Activated T-cell treated with anti-CD3 and anti-CD28 coated beads for 1 hour (primary cell): ENCODE results near the gene DMRTA1.
A peak's percentile ranks its signal among the peaks of the same experiment; 100 is the strongest.
"Not testable (repeated sequence)": the region's sequence is repeated elsewhere in the genome, so short reads cannot be mapped to it uniquely, and the experiment has no call there.

ENCODE experiments used
- DNase-seq: peaks from one replicate; pipeline ENCODE4 v3.0.0-alpha.2; 2020; ENCODE audit warnings: low read depth

Gene DMRTA1, protein sequence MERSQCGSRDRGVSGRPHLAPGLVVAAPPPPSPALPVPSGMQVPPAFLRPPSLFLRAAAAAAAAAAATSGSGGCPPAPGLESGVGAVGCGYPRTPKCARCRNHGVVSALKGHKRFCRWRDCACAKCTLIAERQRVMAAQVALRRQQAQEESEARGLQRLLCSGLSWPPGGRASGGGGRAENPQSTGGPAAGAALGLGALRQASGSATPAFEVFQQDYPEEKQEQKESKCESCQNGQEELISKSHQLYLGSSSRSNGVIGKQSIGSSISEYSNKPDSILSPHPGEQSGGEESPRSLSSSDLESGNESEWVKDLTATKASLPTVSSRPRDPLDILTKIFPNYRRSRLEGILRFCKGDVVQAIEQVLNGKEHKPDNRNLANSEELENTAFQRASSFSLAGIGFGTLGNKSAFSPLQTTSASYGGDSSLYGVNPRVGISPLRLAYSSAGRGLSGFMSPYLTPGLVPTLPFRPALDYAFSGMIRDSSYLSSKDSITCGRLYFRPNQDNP

DNA sequence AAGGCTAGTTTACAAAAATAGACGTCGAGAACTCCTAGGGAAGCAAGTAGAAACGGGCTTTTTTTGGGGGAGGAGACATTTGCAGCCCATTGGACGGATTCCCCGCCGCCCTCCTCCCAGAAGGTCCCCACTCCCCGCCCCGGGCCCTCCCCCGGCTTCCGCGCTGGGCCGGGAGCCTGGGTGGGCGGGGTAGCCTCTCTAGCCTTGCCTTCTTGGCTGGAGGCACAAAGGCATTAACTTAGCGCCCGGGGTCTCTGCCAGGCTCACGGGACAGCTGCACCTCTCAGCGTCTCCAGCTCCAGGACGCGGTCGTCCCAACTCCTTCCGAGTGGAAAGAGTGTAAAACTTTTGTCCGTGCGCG lies at the start of gene DMRTA1:
TSS of gene DMRTA1 (plus strand) at position 236 of the 361 bp plus-strand sequence. CDS start 242 bp downstream, outside the sequence.
- DNase-seq: no peak

DNA sequence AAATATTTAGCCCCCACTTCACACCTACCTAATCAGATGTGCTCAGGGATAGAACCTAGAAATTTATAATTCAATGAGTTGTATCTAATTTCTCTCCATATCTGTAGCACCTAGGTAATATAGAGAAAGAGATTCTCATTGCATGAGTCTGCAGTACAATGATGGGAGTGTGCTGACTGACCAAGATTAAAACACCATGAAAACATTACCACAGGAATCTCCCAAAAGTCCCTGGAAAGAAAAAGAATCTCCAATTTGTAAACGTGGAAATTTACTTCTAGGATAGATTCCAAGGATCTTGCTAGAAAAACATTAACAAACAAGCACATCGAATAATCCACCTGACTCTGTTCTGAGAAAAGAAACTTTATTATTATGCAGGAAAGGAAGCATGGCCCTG lies 45.0 kb upstream of the DMRTA1 start:
- DNase-seq: no peak

DNA sequence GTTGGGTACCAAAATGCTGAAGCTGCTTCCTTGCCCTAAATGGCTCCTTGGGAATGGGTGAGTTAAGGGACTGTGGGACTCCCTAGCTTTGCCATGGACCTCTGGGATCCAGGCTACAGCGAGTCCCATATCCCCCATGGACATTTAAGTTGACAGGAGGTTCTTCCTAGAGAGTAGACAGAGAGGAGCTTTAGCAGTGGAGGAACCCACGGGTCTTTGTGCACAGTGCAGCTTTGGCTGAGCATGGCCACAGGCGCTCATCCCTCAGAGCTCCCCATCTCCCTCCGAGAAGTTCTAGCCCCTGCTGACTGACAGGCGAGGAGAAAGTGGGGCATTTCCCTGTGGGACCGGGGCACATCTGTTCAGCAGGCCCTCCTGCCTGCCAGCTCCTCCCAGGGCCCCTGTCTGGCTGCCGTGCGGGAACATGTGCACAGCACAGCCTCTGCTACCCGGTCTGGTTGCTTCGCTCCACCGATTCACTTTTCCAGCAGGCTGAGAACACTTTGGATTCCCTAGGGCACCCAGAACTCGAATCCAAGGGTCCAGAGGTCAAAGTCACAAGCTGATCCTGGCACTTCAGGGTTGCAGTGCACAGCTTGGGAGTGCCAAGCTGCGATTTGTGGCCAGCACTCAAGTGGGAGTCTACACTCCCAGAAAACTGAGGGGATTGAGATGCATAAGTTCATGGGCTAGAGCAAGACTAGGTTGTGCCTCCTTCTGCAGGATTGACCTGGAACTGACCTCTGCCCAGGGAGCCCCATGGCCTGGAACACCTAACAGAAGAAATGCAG lies 40.6 kb upstream of the DMRTA1 start:
- no peak for DNase-seq

DNA sequence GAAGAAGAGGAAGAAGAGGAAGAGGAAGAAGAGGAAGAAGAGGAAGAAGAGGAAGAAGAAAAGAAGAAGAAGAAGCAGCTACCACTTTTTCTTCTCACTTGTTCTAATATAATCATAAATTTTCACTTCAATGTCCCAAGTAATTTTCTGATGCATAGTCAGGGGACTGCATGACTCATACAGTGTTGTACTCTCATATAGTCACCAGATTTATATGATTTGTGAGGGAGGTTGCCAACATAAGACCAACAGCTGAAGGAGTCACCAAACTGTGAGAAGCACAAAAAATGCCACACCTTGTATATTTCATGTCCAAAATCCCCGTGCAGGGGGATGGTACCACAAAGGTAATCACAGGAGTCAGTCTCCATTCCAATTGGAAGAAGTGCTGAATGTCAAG lies 32.7 kb upstream of the DMRTA1 start:
- DNase-seq: no peak

DNA sequence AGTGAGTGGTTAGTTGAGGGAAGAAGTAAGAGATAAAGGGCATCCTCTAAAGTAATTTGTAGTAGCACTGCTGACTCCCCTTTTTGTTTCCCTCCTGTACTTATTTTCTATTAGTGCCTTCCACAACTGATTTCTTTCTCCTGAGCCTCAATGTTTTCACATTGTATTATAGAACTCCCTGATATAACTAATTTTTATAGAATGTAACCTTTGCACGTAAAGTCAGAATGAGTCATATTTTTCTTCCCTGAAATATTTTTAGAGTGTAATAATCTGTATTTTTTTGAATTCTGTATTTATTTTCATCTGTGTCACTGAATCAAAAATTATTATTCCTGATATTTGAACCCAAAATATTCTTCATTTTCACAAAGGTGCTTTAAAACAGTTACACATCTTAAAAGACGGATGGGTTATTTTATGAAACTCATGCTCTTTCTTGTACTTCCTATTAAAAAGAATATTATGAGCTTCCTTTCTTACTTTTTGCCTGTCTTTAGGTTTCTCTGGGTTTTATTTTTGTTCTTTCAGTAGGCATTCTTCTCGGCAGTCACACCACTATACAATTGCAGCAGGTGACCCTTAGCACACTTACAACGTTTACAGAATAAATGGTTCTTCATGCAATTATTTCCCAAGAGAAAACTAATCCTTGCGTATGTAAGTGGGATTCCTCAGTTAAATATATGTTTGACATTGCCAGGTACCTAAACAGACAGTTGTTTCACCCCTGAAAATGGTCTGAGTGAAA lies 30.5 kb upstream of the DMRTA1 start:
- no peak for DNase-seq

DNA sequence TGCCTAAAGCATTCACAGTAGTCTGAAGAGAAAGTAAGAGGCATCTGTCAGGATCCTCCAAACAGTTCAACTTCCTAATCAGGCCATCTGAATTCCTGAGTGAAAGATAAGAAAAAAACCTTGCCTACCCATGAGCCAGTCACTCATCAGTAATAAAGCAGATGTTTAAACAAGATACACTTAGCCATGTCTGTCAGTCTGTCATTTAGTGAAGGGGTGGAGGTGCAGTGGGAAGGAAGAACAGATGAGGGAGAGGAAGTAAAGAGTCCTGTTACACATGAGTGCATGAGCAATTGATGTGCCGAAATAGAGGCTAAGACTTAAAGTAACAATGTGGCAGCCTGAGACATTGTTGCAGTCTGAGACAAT lies 29.9 kb upstream of the DMRTA1 start:
- DNase-seq: no peak

DNA sequence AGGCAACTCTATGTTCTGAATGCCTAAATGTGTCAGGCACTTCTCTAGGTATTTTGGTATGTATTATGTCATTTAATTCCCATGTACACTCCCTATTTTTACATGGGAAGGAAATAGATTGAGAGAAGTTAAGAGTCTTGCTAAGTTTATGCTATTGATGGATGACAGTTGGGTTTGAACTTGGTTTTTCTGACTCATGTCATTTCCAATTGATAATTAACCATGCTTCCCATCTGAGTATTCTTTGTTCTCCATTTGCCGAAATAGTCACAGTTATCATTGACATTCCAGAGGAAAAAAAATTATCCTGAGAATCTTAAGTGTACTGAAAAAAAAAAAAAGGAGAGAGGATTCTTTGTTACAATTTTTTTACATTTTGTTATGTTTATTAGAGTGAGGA lies 23.1 kb upstream of the DMRTA1 start:
- no peak for DNase-seq

DNA sequence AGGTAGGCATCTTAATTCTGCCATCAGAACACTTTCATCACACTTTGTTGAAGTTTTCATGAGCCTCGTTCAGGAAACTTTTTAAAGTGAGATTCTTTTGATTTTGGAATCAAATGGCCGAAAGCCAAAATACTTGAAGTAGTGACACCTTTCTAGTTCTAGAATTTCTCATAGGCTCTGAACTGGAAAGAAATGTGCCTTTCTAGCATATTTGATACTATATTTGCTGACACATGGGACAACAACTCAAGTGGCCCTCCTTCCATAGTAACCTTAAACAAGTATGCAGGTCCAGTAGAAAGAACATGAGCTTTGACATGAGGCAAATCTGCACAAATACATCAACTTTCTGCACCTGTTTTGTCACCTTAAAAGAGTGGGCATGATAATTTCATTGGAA lies 22.0 kb upstream of the DMRTA1 start:
- DNase-seq: no peak

DNA sequence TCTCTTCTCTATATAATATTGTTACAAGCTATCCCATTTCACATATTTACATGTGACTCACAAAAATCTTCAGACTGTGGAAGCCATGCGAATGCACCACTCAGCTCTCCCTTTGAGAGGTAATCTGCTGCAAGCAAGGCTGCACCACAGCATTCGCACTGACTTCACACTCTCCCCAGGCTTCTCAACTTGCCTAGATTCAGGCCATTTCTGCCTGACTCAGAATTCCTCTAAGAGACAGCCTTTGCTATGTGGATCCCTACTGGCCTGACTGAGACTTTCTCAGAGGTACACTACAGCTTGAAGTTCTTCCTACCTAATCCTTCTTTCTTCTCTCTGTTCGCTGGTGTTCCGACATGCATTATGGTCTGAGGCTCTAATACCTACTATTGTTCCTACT lies 21.1 kb upstream of the DMRTA1 start:
- DNase-seq: no peak

DNA sequence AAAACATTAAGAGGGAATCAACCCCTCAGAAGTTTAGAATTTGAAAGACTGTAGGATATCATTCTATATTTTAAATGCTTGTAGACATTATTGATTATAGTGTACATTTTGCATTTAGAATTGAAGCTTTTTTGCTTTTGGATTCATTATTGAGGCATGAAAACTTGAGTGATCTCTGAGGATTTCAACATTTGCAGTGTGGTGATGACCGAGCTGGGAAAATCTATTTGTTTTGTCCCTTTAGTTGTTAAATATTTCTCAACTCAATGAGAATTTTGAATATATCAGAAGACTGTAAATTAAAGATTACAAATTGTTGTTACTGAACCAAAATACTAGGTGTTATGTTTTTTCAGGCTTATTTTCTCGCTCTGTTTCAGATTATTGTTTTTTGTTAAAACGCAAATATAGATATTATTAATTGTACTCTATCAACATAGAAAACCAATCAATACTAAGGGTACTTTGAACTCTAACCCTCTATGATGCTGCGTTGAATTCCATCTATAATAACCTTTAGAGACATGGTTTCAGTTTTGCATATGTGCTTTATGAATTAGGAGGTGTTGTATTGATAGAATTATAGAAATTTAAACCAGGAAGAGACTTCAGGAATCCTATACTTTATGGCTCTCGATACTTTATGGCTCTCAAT lies 19.3 kb upstream of the DMRTA1 start:
- no peak for DNase-seq

DNA sequence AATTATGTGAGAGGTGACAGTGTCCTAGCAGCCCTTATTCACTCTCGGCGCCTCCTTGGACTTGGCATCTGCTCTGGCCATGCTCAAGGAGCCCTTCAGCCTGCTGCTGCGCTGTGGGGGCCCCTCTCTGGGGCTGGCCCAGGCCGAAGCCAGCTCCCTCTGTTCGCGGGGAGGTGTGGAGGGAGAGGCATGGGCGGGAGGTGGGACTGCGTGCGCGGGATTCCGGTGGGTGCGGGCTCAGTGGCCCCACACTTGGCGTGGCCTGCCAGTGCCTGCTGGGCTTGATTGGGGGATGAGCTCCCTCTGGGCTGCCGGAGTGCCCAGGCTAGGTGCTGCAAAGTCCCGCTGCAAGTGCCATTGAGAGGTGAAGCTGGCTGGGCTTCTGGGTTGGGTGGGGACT lies 12.9 kb upstream of the DMRTA1 start:
- DNase-seq: no peak

DNA sequence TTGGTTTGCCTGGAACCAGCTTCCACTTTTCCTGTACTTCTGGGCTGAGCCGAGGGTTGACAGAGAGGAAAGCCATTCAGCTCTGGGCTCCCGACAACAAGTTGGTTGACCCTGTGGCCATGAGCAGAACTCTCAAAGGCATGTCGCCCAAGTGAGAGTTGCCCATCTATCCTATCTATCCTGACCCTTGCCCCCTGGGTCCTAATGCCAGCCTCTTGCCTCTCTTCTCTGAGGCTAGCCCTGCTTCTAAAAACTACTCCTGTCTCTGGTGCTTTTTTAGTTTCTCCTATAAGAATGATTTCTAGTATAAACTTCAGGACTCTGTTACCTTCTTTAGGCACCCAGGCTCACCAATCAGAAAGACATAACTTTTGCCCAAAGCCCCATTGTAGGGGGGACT lies 11.4 kb upstream of the DMRTA1 start:
- not testable (repeated sequence) for DNase-seq

DNA sequence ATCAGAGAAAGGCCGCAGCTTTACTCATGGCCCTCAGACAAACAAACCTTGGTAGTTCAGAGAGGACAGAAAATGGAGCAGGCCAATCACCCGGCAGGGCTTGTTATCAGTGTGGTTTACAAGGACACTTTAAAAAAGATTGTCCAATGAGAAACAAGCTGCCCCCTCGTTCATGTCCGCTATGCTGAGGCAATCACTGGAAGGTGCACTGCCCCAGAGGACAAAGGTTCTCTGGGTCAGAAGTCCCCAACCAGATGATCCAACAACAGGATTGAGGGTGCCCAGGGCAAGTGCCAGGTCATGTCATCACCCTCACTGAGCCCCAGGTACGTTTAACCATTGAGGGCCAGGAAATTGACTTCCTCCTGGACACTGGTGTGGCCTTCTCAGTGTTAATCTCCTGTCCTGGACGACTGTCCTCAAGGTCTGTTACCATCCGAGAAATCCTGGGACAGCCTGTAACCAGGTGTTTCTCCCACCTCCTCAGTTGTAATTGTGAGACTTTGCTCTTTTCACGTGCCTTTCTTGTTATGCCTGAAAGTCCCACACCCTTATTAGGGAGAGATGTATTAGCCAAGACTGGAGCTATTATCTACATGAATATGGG lies 9.1 kb upstream of the DMRTA1 start:
- not testable (repeated sequence) for DNase-seq

DNA sequence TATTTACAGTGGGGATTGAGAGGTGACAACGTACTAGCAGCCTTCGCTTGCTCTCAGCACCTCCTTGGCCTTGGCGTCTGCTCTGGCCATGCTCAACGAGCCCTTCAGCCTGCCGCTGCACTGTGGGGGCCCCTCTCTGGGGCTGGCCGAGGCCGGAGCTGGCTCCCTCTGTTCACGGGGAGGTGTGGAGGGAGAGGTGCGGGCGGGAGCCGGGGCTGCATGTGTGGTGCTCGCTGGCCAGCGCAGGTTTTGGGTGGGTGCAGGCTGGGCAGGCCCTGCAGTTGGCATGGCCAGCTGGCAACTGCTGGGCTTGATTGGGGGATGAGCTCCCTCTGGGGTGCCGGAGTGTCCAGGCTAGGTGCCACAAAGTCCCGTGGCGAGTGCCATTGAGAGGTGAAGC lies 5.8 kb upstream of the DMRTA1 start:
- DNase-seq: no peak

DNA sequence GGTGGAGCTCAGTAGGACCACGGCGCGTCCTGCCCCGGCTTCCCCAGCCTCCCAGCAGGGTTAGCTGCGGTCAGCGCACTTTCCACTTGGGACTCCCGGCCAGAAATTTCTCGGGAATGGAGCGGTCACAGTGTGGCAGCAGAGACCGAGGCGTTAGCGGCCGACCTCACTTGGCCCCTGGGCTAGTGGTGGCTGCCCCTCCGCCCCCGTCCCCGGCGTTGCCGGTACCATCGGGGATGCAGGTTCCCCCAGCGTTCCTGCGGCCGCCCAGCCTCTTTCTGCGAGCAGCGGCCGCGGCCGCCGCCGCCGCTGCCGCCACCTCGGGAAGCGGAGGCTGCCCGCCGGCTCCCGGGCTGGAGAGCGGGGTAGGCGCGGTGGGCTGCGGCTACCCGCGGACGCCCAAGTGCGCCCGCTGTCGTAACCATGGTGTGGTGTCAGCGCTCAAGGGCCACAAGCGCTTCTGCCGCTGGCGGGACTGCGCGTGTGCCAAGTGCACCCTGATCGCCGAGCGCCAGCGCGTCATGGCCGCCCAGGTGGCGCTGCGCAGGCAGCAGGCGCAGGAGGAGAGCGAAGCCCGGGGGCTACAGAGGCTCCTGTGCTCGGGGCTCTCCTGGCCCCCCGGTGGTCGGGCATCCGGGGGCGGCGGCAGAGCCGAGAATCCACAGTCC lies 460 bp downstream of the DMRTA1 start:
- peak; percentile 7 for DNase-seq

DNA sequence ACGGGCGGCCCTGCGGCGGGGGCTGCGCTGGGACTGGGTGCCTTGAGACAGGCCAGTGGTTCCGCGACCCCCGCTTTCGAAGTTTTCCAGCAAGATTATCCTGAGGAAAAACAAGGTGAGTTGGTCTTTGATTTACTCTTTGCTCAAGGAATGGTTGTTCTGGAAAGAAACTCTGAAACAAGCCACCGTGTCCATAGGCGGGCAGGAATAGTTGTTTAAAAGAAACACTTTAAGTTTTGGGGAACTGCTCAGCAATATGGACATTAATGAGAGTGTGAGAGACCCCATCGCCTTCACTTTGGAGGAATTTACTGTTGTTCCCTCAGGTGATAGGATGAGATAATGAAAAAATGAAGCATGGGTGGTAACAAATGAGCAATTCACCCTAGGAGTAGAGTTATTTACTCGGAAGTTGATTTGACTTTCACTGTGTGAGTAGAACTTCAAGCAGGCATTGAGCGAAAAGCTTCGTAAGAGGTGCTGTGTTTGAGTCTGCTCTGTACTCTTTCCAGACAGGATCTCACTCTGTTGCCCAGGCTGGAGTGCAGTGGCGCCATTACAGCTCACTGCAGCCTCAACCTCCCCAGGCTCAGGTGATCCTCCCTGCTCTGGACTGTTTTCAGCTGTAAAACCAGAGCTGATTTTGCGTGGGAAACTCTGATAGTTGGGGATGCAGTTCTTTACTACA lies 1.1 kb downstream of the DMRTA1 start:
- no peak for DNase-seq

DNA sequence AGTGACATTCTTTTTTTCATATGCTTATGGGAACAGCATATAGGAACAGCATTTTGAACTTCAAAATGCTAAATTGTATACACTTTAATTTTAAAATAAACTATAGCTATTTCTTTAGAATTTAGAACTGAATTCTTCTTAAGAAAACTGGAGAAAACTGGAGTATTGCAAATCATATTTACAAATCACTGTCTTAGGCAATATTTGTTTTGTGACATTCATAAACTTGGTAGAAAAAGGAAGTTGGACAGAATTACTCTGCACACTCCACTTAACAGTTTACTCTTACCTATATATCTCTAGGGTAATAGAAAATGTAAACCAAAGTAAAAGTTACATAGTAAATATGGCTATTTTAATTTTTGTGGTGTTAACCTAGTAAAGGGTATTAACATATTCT lies 3.1 kb downstream of the DMRTA1 start:
- DNase-seq: no peak

DNA sequence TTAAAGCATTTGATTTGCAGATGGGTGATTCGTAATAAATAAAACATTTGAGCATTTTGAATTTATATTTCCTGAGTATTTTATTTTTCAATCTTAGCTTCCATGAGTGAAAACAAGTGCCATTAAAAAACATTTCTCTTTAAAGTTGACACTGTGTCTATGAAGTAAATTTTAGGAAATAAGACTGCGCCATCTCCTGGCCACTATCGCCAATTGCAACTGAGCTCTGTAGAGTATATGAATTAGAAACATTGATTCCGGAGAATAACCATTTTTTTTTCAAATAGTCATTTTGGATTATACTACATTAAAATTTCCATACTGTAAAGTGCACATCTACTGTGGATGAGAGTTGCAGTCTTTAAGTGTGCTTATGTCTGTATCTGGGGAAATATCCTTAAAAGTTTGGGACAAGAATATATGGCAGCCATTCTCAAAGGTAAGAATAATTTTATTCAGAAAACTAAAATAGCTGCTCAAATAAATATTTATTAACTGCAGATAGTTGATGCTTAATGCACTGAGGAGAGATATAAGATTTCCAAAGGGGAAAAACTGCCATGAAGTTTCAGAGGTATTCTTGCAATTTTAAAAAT lies 5.9 kb downstream of the DMRTA1 start:
- DNase-seq: peak; percentile 9

DNA sequence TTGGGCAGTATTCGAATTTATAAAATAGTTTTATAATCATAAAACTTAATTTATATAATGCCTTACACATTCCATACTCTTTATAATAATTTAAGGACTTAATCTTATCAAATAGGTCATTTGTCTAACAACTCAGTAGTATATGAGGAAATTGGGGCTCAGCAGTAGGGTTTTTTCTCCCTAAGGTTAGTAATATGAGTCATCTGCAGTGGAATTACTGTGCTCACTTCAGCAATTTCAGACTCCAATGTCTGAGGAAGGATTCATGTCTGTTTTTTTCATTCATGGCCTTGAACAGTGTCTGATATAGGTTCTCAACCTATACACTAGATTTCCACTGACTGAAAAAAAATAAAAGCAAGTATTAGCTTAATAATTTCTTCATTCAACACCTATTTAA lies 7.4 kb downstream of the DMRTA1 start:
- no peak for DNase-seq

DNA sequence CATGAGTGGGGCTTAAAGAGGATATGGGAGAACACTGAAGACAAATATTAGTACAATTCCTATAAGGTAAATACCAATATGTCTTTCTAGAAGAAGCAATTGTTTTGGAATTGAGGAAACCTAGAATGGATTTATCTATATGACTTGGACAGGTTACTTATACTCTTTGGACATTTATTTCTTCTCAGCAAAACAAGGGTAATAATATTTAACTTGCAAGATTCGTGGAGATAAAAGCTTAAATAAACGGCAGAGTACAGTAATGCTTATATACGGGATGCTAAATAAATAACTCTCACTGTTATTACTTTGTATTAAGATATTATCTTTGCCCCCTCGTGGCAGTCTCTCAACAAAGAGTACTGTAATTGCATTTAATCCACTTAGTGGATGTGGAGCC lies 8.6 kb downstream of the DMRTA1 start:
- no peak for DNase-seq
